ENCODE measurements around the gene BACH2.

BACH2 gene

GRCh38 chr6:90072935-90073464 is 223.6 kb downstream of the BACH2 start:
- no peak for DNase-seq (ENCODE audit: low read depth)
- no peak for TF ChIP-seq CTCF (conservative IDR thresholded peaks at IDR 0.05; ENCODE audit: control insufficient read depth, insufficient read depth, low read depth, low read length)
- no peak overlapping the region for H3K4me3 ChIP-seq (ENCODE audit: control insufficient read depth, low read depth, low read length)

DNA sequence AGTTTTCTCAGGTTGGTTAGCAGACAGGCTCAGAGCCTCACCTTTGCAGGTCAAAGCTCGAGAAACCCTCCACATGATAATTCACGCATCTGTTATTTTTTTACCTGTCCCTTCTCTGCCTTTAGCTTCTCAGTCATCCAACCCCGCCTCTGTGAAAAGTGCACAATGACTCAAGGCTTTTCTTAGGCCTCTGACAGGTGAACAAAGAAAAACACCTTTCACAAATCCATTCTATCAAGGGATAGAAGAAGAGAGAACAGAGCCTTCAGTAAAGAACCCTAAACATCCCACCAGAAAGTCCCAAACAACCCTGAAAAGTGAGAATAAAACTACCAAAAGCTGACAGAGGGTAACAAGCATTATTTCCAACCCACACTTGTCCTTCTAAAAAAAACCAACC is 224.1 kb downstream of the BACH2 start:
- TF ChIP-seq CTCF (conservative IDR thresholded peaks at IDR 0.05; ENCODE audit: control insufficient read depth, insufficient read depth, low read depth, low read length) = no peak
- H3K4me3 ChIP-seq (ENCODE audit: control insufficient read depth, low read depth, low read length) = no peak overlapping the region
- DNase-seq (ENCODE audit: low read depth) = no peak

GRCh38 chr6:90068703-90069523 is 227.7 kb downstream of the BACH2 start:
- no peak for TF ChIP-seq CTCF (conservative IDR thresholded peaks at IDR 0.05; ENCODE audit: control insufficient read depth, insufficient read depth, low read depth, low read length)
- peak; percentile 44 for DNase-seq (ENCODE audit: low read depth)

GRCh38 chr6:90068264-90068663 is 228.4 kb downstream of the BACH2 start:
- DNase-seq (ENCODE audit: low read depth) = peak; percentile 90
- TF ChIP-seq CTCF (conservative IDR thresholded peaks at IDR 0.05; ENCODE audit: control insufficient read depth, insufficient read depth, low read depth, low read length) = no peak
- H3K4me3 ChIP-seq (ENCODE audit: control insufficient read depth, low read depth, low read length) = no peak overlapping the region

More at GRCh38 chr6:90068703-90069523, 227.7 kb downstream of the BACH2 start:
- no peak overlapping the region for H3K4me3 ChIP-seq (ENCODE audit: control insufficient read depth, low read depth, low read length)

GRCh38 chr6:90066697-90067096 is 229.9 kb downstream of the BACH2 start:
- peak; percentile 18 for DNase-seq (ENCODE audit: low read depth)
- TF ChIP-seq CTCF (conservative IDR thresholded peaks at IDR 0.05; ENCODE audit: control insufficient read depth, insufficient read depth, low read depth, low read length) = no peak
- no peak overlapping the region for H3K4me3 ChIP-seq (ENCODE audit: control insufficient read depth, low read depth, low read length)

- no peak for TF ChIP-seq CTCF (conservative IDR thresholded peaks at IDR 0.05; ENCODE audit: control insufficient read depth, insufficient read depth, low read depth, low read length)
- DNase-seq (ENCODE audit: low read depth) = no peak
- H3K4me3 ChIP-seq (ENCODE audit: control insufficient read depth, low read depth, low read length) = no peak overlapping the region
These were observed 231.5 kb downstream of the BACH2 start for GRCh38 chr6:90065173-90065572.
